Sigmoid colon (tissue), 4 donors: ENCODE results near the gene RSAD2.

Experiments
- POLR2AphosphoS5 ChIP-seq, 4 donors: sonication (generic); formaldehyde crosslinking; IDR thresholded peaks; one replicate each; pipeline ENCODE4 v1.6.1; 2017; ENCODE audit warnings: antibody characterized with exemption in 4 of 4
- TF ChIP-seq, protein P1 (sequence below), 4 experiments: fragments of 450-650 bp in 3 of 4; fragments of 200-600 bp in 1 of 4; IDR thresholded peaks; one replicate each; pipeline ENCODE4 v1.5.1; 2016 to 2019; ENCODE audit warnings: antibody characterized with exemption in 4 of 4, mild to moderate bottlenecking in 3 of 4, moderate library complexity in 2 of 4

DNA sequence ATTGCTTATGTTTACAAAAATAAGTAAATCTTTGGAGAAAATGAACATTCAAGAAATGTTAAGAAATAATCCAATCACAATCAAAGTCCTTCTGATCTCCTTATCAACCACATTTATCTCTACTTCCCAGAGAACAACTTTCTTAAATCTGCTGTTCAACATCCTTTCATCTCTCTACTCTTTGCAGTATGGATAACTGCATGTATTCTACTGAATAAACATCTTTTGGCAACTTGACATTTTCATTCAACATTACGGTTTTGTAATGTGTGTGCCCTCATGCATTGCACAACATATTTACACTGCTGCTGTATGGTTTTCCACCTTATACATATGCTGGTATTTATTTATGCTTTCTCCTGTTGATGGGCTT, 21.0 kb upstream of the RSAD2 start:
- TF ChIP-seq POLR2AphosphoS5 (IDR thresholded peaks at IDR 0.05), result no peak
- TF ChIP-seq, protein P1, sequence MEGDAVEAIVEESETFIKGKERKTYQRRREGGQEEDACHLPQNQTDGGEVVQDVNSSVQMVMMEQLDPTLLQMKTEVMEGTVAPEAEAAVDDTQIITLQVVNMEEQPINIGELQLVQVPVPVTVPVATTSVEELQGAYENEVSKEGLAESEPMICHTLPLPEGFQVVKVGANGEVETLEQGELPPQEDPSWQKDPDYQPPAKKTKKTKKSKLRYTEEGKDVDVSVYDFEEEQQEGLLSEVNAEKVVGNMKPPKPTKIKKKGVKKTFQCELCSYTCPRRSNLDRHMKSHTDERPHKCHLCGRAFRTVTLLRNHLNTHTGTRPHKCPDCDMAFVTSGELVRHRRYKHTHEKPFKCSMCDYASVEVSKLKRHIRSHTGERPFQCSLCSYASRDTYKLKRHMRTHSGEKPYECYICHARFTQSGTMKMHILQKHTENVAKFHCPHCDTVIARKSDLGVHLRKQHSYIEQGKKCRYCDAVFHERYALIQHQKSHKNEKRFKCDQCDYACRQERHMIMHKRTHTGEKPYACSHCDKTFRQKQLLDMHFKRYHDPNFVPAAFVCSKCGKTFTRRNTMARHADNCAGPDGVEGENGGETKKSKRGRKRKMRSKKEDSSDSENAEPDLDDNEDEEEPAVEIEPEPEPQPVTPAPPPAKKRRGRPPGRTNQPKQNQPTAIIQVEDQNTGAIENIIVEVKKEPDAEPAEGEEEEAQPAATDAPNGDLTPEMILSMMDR (IDR thresholded peaks at IDR 0.05), result no peak
